Camera-type eye (tissue), 1 donor: Measurements from ENCODE around the gene SLC8A2. TPM values are rescaled to one million over a fixed set of nuclear protein-coding genes. Genes with fewer than 3 reads are reported as not detected.

Experiments
- total RNA-seq: library from RNA; depleted of rRNA; stranded (reverse); fragments of >200 nt; gene quantifications from one replicate; pipeline ENCODE4 v1.2.3, GENCODE V29; 2014

Gene SLC8A2
- total RNA-seq, result 16.1 TPM

GRCh38 chr19:47471733-47472457 lies at the start of gene SLC8A2:
Gene SLC8A2, minus strand, starts transcription at chr19:47471893. Its CDS starts 5,490 bp downstream, at chr19:47466403.

GRCh38 chr19:47514869-47515588 lies 43.3 kb upstream of the SLC8A2 start, which contains the start of gene NAPA:
Gene NAPA, minus strand, starts transcription at chr19:47515063. Its CDS starts 123 bp downstream, at chr19:47514940.

GRCh38 chr19:47483800-47484690 lies 12.4 kb upstream of the SLC8A2 start, which contains the start of gene KPTN:
Gene KPTN, minus strand, starts transcription at chr19:47484219. Its CDS starts 59 bp downstream, at chr19:47484160.

GRCh38 chr19:47419030-47419783 lies 52.5 kb downstream of the SLC8A2 start, which contains the start of gene MEIS3:
Gene MEIS3, minus strand, starts transcription at chr19:47419527. Its CDS starts 446 bp downstream, at chr19:47419081.

Other genes with a start within 250 kb of the SLC8A2 start
- gene BBC3, start 240.7 kb downstream of the SLC8A2 start, total RNA-seq, result 8.1 TPM
- 20.5 TPM for gene CCDC9, start 215.4 kb downstream of the SLC8A2 start, total RNA-seq
- gene INAFM1, start 197.0 kb downstream of the SLC8A2 start, total RNA-seq, result 4.4 TPM
- 2.0 TPM for gene C5AR1, start 162.0 kb downstream of the SLC8A2 start, total RNA-seq
- gene C5AR2, start 139.7 kb downstream of the SLC8A2 start, total RNA-seq, result 1.0 TPM
- 21.4 TPM for gene DHX34, start 122.6 kb downstream of the SLC8A2 start, total RNA-seq
- 31.7 TPM for gene MEIS3, start 52.4 kb downstream of the SLC8A2 start, total RNA-seq
- gene KPTN, start 12.3 kb upstream of the SLC8A2 start, total RNA-seq, result 11.7 TPM
- gene NAPA, start 43.2 kb upstream of the SLC8A2 start, total RNA-seq, result 72.6 TPM
- gene ZNF541, start 101.3 kb upstream of the SLC8A2 start, total RNA-seq, result 0.44 TPM
- 42.1 TPM for gene BICRA, start 137.2 kb upstream of the SLC8A2 start, total RNA-seq
- 59.6 TPM for gene EHD2, start 241.5 kb upstream of the SLC8A2 start, total RNA-seq